ENCODE measurements around the gene ATP6V1B1. TPM values are rescaled to one million over a fixed set of nuclear protein-coding genes. Genes with fewer than 3 reads are reported as not detected.
A peak's percentile ranks its signal among the peaks of the same experiment; 100 is the strongest.

ATP6V1B1 gene
- total RNA-seq, 1 donor: 0.09 TPM

- TF ChIP-seq CTCF (IDR thresholded peaks at IDR 0.05; ENCODE audit: insufficient read depth, low read length): no peak
- peak overlapping the region; percentile 72 for H3K4me3 ChIP-seq (ENCODE audit: low read depth, low read length)
- peak; percentile 45 for DNase-seq (ENCODE audit: low read depth)
These were observed 34.3 kb upstream of the ATP6V1B1 start for GRCh38 chr2:70901227-70902066.

- no peak for TF ChIP-seq CTCF (IDR thresholded peaks at IDR 0.05; ENCODE audit: insufficient read depth, low read length)
- peak overlapping the region; percentile 72 for H3K4me3 ChIP-seq (ENCODE audit: low read depth, low read length)
These were observed 33.6 kb upstream of the ATP6V1B1 start for GRCh38 chr2:70902067-70902442.

GRCh38 chr2:70902579-70902978 is 33.1 kb upstream of the ATP6V1B1 start:
- no peak for TF ChIP-seq CTCF (IDR thresholded peaks at IDR 0.05; ENCODE audit: insufficient read depth, low read length)
- no peak overlapping the region for H3K4me3 ChIP-seq (ENCODE audit: low read depth, low read length)
- DNase-seq (ENCODE audit: low read depth): no peak

More at GRCh38 chr2:70902067-70902442, 33.6 kb upstream of the ATP6V1B1 start:
- DNase-seq (ENCODE audit: low read depth): no peak

- no peak for TF ChIP-seq CTCF (IDR thresholded peaks at IDR 0.05; ENCODE audit: insufficient read depth, low read length)
- no peak overlapping the region for H3K4me3 ChIP-seq (ENCODE audit: low read depth, low read length)
- DNase-seq (ENCODE audit: low read depth): no peak
These were observed 32.5 kb upstream of the ATP6V1B1 start for GRCh38 chr2:70903171-70903570.

GRCh38 chr2:70903641-70904340 is 31.9 kb upstream of the ATP6V1B1 start:
- no peak for TF ChIP-seq CTCF (IDR thresholded peaks at IDR 0.05; ENCODE audit: insufficient read depth, low read length)
- no peak for DNase-seq (ENCODE audit: low read depth)
- H3K4me3 ChIP-seq (ENCODE audit: low read depth, low read length): no peak overlapping the region

GRCh38 chr2:70904371-70905216 is 31.1 kb upstream of the ATP6V1B1 start:
- DNase-seq (ENCODE audit: low read depth): no peak

More at GRCh38 chr2:70904371-70905216, 31.1 kb upstream of the ATP6V1B1 start:
- no peak overlapping the region for H3K4me3 ChIP-seq (ENCODE audit: low read depth, low read length)
- no peak for TF ChIP-seq CTCF (IDR thresholded peaks at IDR 0.05; ENCODE audit: insufficient read depth, low read length)

All from fibroblast of the aortic adventitia (primary cell).